ENCODE data around the gene B3GNT5. TPM values are rescaled to one million over a fixed set of nuclear protein-coding genes. Genes with fewer than 3 reads are reported as not detected.

B3GNT5 gene
- total and polyA plus RNA-seq, 2 donors (not counting 1 experiment from before 2014, with no cell fraction given): 0.96 to 1.3 TPM

- H3K4me3 ChIP-seq (replicated peaks in 1 of 4; ENCODE audit: control extremely low read depth in 1 of 4, insufficient read depth in 1 of 4, low read depth in 3 of 4, low read length in 4 of 4): no peak overlapping the region
- H4K20me1 ChIP-seq (ENCODE audit: control insufficient read depth, extremely low read depth, insufficient read depth, low read length): no peaks in the 10 kb centered on the region
- no peak for TF ChIP-seq EZH2 (IDR thresholded peaks at IDR 0.05; ENCODE audit: low read length, missing control alignments)
- no peak for TF ChIP-seq CTCF (conservative IDR thresholded peaks at IDR 0.05 in 1 of 2, IDR thresholded peaks at IDR 0.05 in 1 of 2; ENCODE audit: low read depth in 1 of 2, low read length in 2 of 2)
- H3K9me3 ChIP-seq (ENCODE audit: control insufficient read depth, insufficient read depth, low read depth, low read length): no peaks in the 10 kb centered on the region
- H3K36me3 ChIP-seq (ENCODE audit: control insufficient read depth, insufficient read depth, low read length): no peaks in the 10 kb centered on the region
- H3K27me3 ChIP-seq (ENCODE audit: control insufficient read depth, insufficient read depth, low read length): peaks cover 4% of the 10 kb centered on the region
- DNase-seq (ENCODE audit: low read depth in 2 of 2): peak in 1 of 2 donors; percentile 36
- H3K79me2 ChIP-seq (ENCODE audit: control insufficient read depth, insufficient read depth, low read length): no peaks in the 10 kb centered on the region
- H3K4me1 ChIP-seq (ENCODE audit: control insufficient read depth, extremely low read depth, insufficient read depth, low read length): no peaks in the 10 kb centered on the region
- no peak overlapping the region for H3K4me2 ChIP-seq (ENCODE audit: extremely low read depth, insufficient read depth, low read length)
- no peak overlapping the region for H3K9ac ChIP-seq (ENCODE audit: insufficient read depth, low read length)
- no peak overlapping the region for H3K27ac ChIP-seq (ENCODE audit: insufficient read depth, low read length)
- no peak overlapping the region for H2AFZ ChIP-seq (ENCODE audit: low read length)
Observed at GRCh38 chr3:183247011-183247589, 6.0 kb upstream of the B3GNT5 start.

- no peak for DNase-seq (ENCODE audit: low read depth in 2 of 2)
- Histone ChIP-seq H3K79me2 (ENCODE audit: control insufficient read depth, insufficient read depth, low read length) (no peaks in the 10 kb centered on the region), H4K20me1 (ENCODE audit: control insufficient read depth, extremely low read depth, insufficient read depth, low read length) (no peaks in the 10 kb centered on the region), H3K9ac (ENCODE audit: insufficient read depth, low read length) (no peak overlapping the region), H2AFZ (ENCODE audit: low read length) (no peak overlapping the region), H3K4me2 (ENCODE audit: extremely low read depth, insufficient read depth, low read length) (no peak overlapping the region), H3K27me3 (ENCODE audit: control insufficient read depth, insufficient read depth, low read length) (peaks cover 4% of the 10 kb centered on the region), H3K36me3 (ENCODE audit: control insufficient read depth, insufficient read depth, low read length) (no peaks in the 10 kb centered on the region), H3K9me3 (ENCODE audit: control insufficient read depth, insufficient read depth, low read depth, low read length) (no peaks in the 10 kb centered on the region), H3K4me3 (replicated peaks in 1 of 4; ENCODE audit: control extremely low read depth in 1 of 4, insufficient read depth in 1 of 4, low read depth in 3 of 4, low read length in 4 of 4) (no peak overlapping the region), H3K4me1 (ENCODE audit: control insufficient read depth, extremely low read depth, insufficient read depth, low read length) (no peaks in the 10 kb centered on the region), H3K27ac (ENCODE audit: insufficient read depth, low read length) (no peak overlapping the region)
- TF ChIP-seq EZH2 (IDR thresholded peaks at IDR 0.05; ENCODE audit: low read length, missing control alignments) (no peak), CTCF (conservative IDR thresholded peaks at IDR 0.05 in 1 of 2, IDR thresholded peaks at IDR 0.05 in 1 of 2; ENCODE audit: low read depth in 1 of 2, low read length in 2 of 2) (no peak)
Observed at GRCh38 chr3:183249006-183249718, 3.9 kb upstream of the B3GNT5 start.

DNA sequence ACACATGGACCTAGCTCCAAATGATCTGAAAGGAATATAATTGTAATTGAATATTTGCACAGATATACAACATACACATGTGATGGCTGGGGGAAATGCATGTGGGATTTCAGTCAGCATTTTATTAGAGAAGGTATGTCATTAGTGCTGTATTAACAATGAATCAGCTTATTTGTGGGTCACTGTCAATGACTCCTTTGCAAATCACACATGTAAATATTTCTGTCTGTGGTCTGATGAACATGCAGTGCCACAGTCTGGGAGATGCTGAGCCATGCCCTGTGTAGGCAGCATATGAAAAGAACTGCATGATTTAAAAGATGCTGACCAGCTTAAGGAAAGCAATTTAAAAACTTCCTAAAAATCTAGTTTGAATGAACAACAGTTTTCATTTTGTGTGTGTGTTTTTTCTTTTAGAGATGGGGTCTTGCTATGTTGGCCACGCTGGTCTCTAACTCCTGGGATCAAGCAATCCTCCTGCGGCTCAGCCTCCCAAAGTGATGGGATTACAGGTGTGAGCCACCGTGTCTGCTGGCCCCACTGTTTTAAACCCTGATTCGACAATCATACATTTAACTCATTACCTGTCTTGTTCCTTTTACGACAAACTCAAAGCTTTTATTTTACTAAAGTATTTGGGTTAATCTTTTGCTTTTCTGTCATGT lies 803 bp upstream of the B3GNT5 start:
- H3K9ac ChIP-seq (ENCODE audit: insufficient read depth, low read length): no peak overlapping the region
- peaks cover 4% of the 10 kb centered on the region for H3K27me3 ChIP-seq (ENCODE audit: control insufficient read depth, insufficient read depth, low read length)
- no peak for DNase-seq (ENCODE audit: low read depth in 2 of 2)
- H3K9me3 ChIP-seq (ENCODE audit: control insufficient read depth, insufficient read depth, low read depth, low read length): no peaks in the 10 kb centered on the region
- peak overlapping the region in 1 of 4 experiments; percentile 85 for H3K4me3 ChIP-seq (replicated peaks in 1 of 4; ENCODE audit: control extremely low read depth in 1 of 4, insufficient read depth in 1 of 4, low read depth in 3 of 4, low read length in 4 of 4)
- H3K79me2 ChIP-seq (ENCODE audit: control insufficient read depth, insufficient read depth, low read length): no peaks in the 10 kb centered on the region
- H3K4me2 ChIP-seq (ENCODE audit: extremely low read depth, insufficient read depth, low read length): no peak overlapping the region
- H3K27ac ChIP-seq (ENCODE audit: insufficient read depth, low read length): no peak overlapping the region
- no peaks in the 10 kb centered on the region for H3K4me1 ChIP-seq (ENCODE audit: control insufficient read depth, extremely low read depth, insufficient read depth, low read length)
- no peaks in the 10 kb centered on the region for H3K36me3 ChIP-seq (ENCODE audit: control insufficient read depth, insufficient read depth, low read length)
- no peaks in the 10 kb centered on the region for H4K20me1 ChIP-seq (ENCODE audit: control insufficient read depth, extremely low read depth, insufficient read depth, low read length)
- H2AFZ ChIP-seq (ENCODE audit: low read length): no peak overlapping the region
- TF ChIP-seq EZH2 (IDR thresholded peaks at IDR 0.05; ENCODE audit: low read length, missing control alignments) (peak; percentile 40), CTCF (conservative IDR thresholded peaks at IDR 0.05 in 1 of 2, IDR thresholded peaks at IDR 0.05 in 1 of 2; ENCODE audit: low read depth in 1 of 2, low read length in 2 of 2) (no peak)

Data from fibroblast of lung (primary cell).